Measurements from ENCODE around the gene SLA2. TPM values are rescaled to one million over a fixed set of nuclear protein-coding genes. Genes with fewer than 3 reads are reported as not detected.
"Not testable (repeated sequence)": the region's sequence is repeated elsewhere in the genome, so short reads cannot be mapped to it uniquely, and the experiment has no call there.

The SLA2 gene
- total and polyA plus RNA-seq, 2 experiments from 2014 or later: not detected

DNA sequence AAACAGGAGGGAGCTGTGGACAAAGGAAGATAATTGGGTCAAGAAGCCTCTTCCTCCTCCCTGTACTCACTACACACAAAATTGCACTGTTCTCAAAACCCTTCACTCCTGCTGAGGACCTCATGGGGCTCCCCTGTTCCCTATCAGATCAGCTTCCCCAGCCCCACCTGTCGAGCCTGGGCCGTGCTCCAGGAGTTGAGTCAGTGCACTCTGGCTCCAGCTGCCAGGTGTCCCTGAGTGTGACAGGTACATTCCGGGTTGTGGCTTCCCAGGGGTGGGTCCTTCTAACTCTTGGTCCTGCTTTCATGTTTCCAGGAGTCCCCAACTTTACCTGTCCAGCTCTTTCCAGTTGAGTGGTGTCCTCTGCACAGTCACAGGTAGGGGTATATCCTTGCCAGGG, 32.0 kb downstream of the SLA2 start:
- Histone ChIP-seq H3K79me2 (ENCODE audit: insufficient read depth) (peaks cover 9% of the 10 kb centered on the region), H3F3A (ENCODE audit: insufficient read depth) (no peaks in the 10 kb centered on the region), H2AFZ (no peak overlapping the region), H3K4me2 (ENCODE audit: unreplicated experiment) (no peak overlapping the region), H3K27me3 (replicated peaks; ENCODE audit: insufficient read depth) (no peaks in the 10 kb centered on the region), H3K4me3 (no peak overlapping the region), H3K36me3 (ENCODE audit: low read depth) (peaks cover 32% of the 10 kb centered on the region), H3K4me1 (ENCODE audit: insufficient read depth) (no peaks in the 10 kb centered on the region), H3K27ac (no peak overlapping the region), H4K20me1 (ENCODE audit: insufficient read depth) (no peaks in the 10 kb centered on the region), H3K9me2 (ENCODE audit: insufficient read depth) (no peaks in the 10 kb centered on the region), H3K9ac (no peak overlapping the region), H3K9me3 (ENCODE audit: low read depth) (no peaks in the 10 kb centered on the region)
- TF ChIP-seq EZH2phosphoT487 (IDR thresholded peaks at IDR 0.05; ENCODE audit: insufficient read depth, low read depth) (no peak), EZH2 (IDR thresholded peaks at IDR 0.05; ENCODE audit: insufficient read depth, poor library complexity, severe bottlenecking) (no peak)
- 40 to 41% methylated on average over 3 of the region's 3 CpGs for WGBS, 2 experiments (ENCODE audit: low coverage in 1 of 2, low lambda C conversion rate in 2 of 2, missing lambda C conversion rate in 2 of 2)
- in situ Hi-C loops (cut with MboI): no loop called here
- DNase-seq: no peak

DNA sequence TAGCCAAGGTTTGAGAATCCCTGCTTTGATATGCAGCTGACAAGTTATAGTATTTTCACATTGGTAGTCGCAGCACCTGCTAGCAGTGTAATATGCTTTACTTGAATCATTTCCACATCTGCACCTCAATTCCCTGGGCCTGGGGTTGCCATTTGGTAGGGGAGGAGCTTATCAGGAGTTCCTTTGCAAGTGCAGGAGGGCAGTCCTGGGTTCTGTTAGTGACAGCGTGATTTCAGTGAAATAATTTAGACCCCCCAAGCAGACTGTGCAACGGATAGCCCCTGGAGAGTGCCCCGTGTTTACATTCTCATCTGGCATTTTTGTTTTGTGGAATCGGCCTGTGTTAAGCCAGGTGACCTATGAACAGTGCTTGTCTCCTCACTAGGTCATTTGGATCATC, 34.4 kb downstream of the SLA2 start:
- H3K36me3 ChIP-seq (ENCODE audit: low read depth): peaks cover 40% of the 10 kb centered on the region
- H3K4me1 ChIP-seq (ENCODE audit: insufficient read depth): peaks cover 10% of the 10 kb centered on the region
- H3K27ac ChIP-seq: no peak overlapping the region
- no peaks in the 10 kb centered on the region for H3K9me2 ChIP-seq (ENCODE audit: insufficient read depth)
- DNase-seq: no peak
- H3K79me2 ChIP-seq (ENCODE audit: insufficient read depth): peaks cover 33% of the 10 kb centered on the region
- H3F3A ChIP-seq (ENCODE audit: insufficient read depth): 0 out of 2 replicates have a peak, but pooled peaks cover under 1% of the 10 kb centered on the region
- no peaks in the 10 kb centered on the region for H3K27me3 ChIP-seq (replicated peaks; ENCODE audit: insufficient read depth)
- H4K20me1 ChIP-seq (ENCODE audit: insufficient read depth): no peaks in the 10 kb centered on the region
- TF ChIP-seq EZH2phosphoT487 (IDR thresholded peaks at IDR 0.05; ENCODE audit: insufficient read depth, low read depth): no peak
- TF ChIP-seq EZH2 (IDR thresholded peaks at IDR 0.05; ENCODE audit: insufficient read depth, poor library complexity, severe bottlenecking): no peak
- in situ Hi-C loops (cut with MboI): no loop called here
- H2AFZ ChIP-seq: no peak overlapping the region
- H3K4me2 ChIP-seq (ENCODE audit: unreplicated experiment): no peak overlapping the region
- WGBS, 2 experiments (ENCODE audit: low coverage in 1 of 2, low lambda C conversion rate in 2 of 2, missing lambda C conversion rate in 2 of 2): 77 to 84% methylated on average over 5 of the region's 5 CpGs
- no peak overlapping the region for H3K4me3 ChIP-seq
- H3K9ac ChIP-seq: no peak overlapping the region
- H3K9me3 ChIP-seq (ENCODE audit: low read depth): no peaks in the 10 kb centered on the region

DNA sequence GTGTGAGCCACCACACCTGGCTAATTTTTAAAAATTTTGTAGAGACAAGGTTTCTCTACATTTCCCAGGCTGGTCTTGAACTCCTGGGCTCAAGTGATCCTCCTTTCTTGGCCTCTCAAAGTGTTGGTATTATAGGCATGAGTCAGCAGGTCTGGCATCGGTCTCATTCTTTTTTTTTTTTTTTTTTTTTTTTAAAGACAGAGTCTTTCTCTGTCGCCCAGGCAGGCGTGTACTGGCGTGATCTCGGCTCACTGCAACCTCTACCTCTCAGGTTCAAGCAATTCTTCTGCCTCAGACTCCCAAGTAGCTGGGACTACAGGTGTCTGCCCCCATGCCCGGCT, 37.6 kb downstream of the SLA2 start:
- Histone ChIP-seq H3K79me2 (ENCODE audit: insufficient read depth) (peaks cover 44% of the 10 kb centered on the region), H3K36me3 (ENCODE audit: low read depth) (peaks cover 40% of the 10 kb centered on the region), H3K4me1 (ENCODE audit: insufficient read depth) (peaks cover 14% of the 10 kb centered on the region)
- H3K9me3 ChIP-seq (ENCODE audit: low read depth); in situ Hi-C loops (cut with MboI); H4K20me1 ChIP-seq (ENCODE audit: insufficient read depth); H3K27me3 ChIP-seq (replicated peaks; ENCODE audit: insufficient read depth); H3K9ac ChIP-seq; H3K4me3 ChIP-seq; H3F3A ChIP-seq (ENCODE audit: insufficient read depth); H2AFZ ChIP-seq; H3K4me2 ChIP-seq (ENCODE audit: unreplicated experiment); H3K9me2 ChIP-seq (ENCODE audit: insufficient read depth); H3K27ac ChIP-seq: not testable (repeated sequence)
- 76 to 85% methylated on average over 6 of the region's 6 CpGs for WGBS, 2 experiments (ENCODE audit: low coverage in 1 of 2, low lambda C conversion rate in 2 of 2, missing lambda C conversion rate in 2 of 2)
- peak; percentile 34 for DNase-seq

DNA sequence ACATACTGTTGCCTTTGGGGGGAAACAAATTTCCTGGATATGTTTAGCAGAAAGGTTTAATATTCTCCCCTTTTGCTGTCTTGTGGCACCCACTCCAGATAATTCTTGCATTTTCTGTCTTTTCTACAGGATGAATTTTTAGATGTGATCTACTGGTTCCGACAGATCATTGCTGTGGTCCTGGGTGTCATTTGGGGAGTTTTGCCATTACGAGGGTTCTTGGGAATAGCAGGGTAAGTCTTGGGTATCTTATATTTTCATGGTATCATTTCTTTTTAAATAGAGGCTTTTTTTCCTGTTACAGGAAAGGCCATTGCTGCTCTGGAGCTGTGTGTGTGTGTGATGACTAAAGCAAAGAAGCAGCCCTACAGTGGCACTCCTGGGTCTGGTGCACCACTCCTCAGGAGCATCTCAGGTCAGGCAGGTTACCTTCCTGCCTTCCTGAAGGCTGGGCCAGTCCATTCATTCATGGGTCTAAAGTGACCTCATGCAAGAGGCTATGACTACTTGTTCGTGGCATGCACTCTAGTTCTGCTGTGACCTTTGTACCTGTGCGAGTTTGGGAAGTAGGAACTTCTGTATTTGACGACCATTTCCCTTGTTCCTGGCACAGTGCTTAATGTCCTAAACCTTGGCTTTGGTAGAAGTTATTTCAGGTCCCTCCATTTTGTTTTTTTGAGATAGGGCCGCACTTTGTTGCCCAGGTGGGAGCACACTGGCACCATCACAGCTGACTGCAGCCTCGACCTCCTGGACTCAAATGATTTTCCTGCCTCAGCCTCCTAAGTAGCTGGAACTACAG, 38.2 kb downstream of the SLA2 start:
- Histone ChIP-seq H3K36me3 (ENCODE audit: low read depth) (peaks cover 40% of the 10 kb centered on the region), H3K79me2 (ENCODE audit: insufficient read depth) (peaks cover 44% of the 10 kb centered on the region), H3K27me3 (replicated peaks; ENCODE audit: insufficient read depth) (no peaks in the 10 kb centered on the region), H2AFZ (no peak overlapping the region), H3K27ac (peak overlapping the region; percentile 65), H3K4me3 (peak overlapping the region; percentile 94), H3K9me2 (ENCODE audit: insufficient read depth) (no peaks in the 10 kb centered on the region), H3K4me1 (ENCODE audit: insufficient read depth) (peaks cover 14% of the 10 kb centered on the region), H4K20me1 (ENCODE audit: insufficient read depth) (no peaks in the 10 kb centered on the region), H3K9ac (peak overlapping the region; percentile 89), H3F3A (ENCODE audit: insufficient read depth) (peaks cover 3% of the 10 kb centered on the region; the same call in 1 of the 2 replicates), H3K4me2 (ENCODE audit: unreplicated experiment) (peak overlapping the region; percentile 99), H3K9me3 (ENCODE audit: low read depth) (no peaks in the 10 kb centered on the region)
- DNase-seq: peak; percentile 32
- TF ChIP-seq EZH2phosphoT487 (IDR thresholded peaks at IDR 0.05; ENCODE audit: insufficient read depth, low read depth): no peak
- in situ Hi-C loops (cut with MboI): no loop called here
- WGBS, 2 experiments (ENCODE audit: low coverage in 1 of 2, low lambda C conversion rate in 2 of 2, missing lambda C conversion rate in 2 of 2): 68 to 75% methylated on average over 7 of the region's 7 CpGs

Data from GM23248 (cell line).